Suprapubic skin (tissue), 4 donors: ENCODE measurements around the gene FSTL4. TPM values are rescaled to one million over a fixed set of nuclear protein-coding genes. Genes with fewer than 3 reads are reported as not detected.

Experiments
- DNase-seq, 2 donors: peaks; one replicate each; pipeline ENCODE4 v3.0.0-alpha.2; 2019; ENCODE audit warnings: low spot score in 2 of 2
- H3K27ac ChIP-seq: fragments of 200-600 bp; sonication (generic); one replicate; pipeline ENCODE4 v1.5.1; 2019
- H3K27me3 ChIP-seq: fragments of 200-600 bp; sonication (generic); one replicate; pipeline ENCODE4 v1.5.1; 2019
- H3K36me3 ChIP-seq: fragments of 200-600 bp; sonication (generic); one replicate; pipeline ENCODE4 v1.5.1; 2019
- H3K4me1 ChIP-seq: fragments of 200-600 bp; sonication (generic); one replicate; pipeline ENCODE4 v1.5.1; 2019
- H3K4me3 ChIP-seq: fragments of 200-600 bp; sonication (generic); one replicate; pipeline ENCODE4 v1.5.1; 2019; ENCODE audit warnings: mild to moderate bottlenecking
- H3K9me3 ChIP-seq: fragments of 200-600 bp; sonication (generic); one replicate; pipeline ENCODE4 v1.5.1; 2019
- EP300 ChIP-seq: sonication (generic); formaldehyde crosslinking; IDR thresholded peaks from one replicate; pipeline ENCODE4 v1.6.1; 2017; ENCODE audit warnings: antibody characterized with exemption
- POLR2A ChIP-seq, 2 donors: fragments of 450-650 bp; IDR thresholded peaks; one replicate each; pipeline ENCODE4 v1.6.1; 2017; ENCODE audit warnings: antibody characterized with exemption in 2 of 2, mild to moderate bottlenecking in 2 of 2, moderate library complexity in 2 of 2
- POLR2AphosphoS5 ChIP-seq, 3 donors: sonication (generic); formaldehyde crosslinking; IDR thresholded peaks; one replicate each; pipeline ENCODE4 v1.6.1; 2017; ENCODE audit warnings: antibody characterized with exemption in 3 of 3
- WGBS: methylation state at CpG from one replicate; pipeline ENCODE4 v1.1.5; 2018; 5-methylcytosine and 5-hydroxymethylcytosine counted together
- total RNA-seq, 4 donors: library from RNA; depleted of rRNA; stranded (reverse); fragments of >200 nt; gene quantifications; one replicate each; pipeline ENCODE4 v1.1.0, GENCODE V29; 2016
- TF ChIP-seq, protein P1 (sequence below), 2 donors: fragments of 200-600 bp in 1 of 2; fragments of 450-650 bp in 1 of 2; sonication (generic) in 1 of 2; IDR thresholded peaks; one replicate each; pipeline ENCODE4 v1.5.1; 2016 to 2019; ENCODE audit warnings: antibody characterized with exemption in 2 of 2, mild to moderate bottlenecking in 1 of 2, moderate library complexity in 1 of 2

Gene FSTL4
- total RNA-seq, 4 donors from 2014 or later = 2.3 to 6.4 (median 5.8) TPM

DNA sequence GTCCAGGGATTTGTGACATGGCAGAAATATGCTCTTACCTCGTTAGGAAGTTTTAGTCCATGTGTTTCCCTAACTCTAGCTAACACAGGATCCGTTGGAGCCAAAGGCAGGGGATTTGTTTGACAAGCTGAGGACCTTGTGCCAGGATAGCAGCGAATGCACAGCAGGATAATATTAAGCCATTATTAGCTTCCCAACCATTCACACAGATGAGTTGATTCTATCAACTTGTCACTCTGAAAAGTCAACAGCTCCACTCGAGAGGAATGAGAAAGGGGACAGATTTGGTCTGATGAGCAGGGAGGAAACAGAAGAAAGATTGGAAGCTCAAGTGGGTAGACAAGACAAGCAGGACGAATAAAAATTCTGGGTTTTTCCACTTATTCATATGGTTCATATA lies 106.2 kb downstream of the FSTL4 start:
- DNase-seq = no peak
- Histone ChIP-seq H3K4me3 (no peak overlapping the region), H3K36me3 (no peaks in the 10 kb centered on the region), H3K9me3 (no peaks in the 10 kb centered on the region), H3K27ac (no peak overlapping the region), H3K4me1 (no peaks in the 10 kb centered on the region), H3K27me3 (peaks cover 3% of the 10 kb centered on the region)
- TF ChIP-seq, protein P1, sequence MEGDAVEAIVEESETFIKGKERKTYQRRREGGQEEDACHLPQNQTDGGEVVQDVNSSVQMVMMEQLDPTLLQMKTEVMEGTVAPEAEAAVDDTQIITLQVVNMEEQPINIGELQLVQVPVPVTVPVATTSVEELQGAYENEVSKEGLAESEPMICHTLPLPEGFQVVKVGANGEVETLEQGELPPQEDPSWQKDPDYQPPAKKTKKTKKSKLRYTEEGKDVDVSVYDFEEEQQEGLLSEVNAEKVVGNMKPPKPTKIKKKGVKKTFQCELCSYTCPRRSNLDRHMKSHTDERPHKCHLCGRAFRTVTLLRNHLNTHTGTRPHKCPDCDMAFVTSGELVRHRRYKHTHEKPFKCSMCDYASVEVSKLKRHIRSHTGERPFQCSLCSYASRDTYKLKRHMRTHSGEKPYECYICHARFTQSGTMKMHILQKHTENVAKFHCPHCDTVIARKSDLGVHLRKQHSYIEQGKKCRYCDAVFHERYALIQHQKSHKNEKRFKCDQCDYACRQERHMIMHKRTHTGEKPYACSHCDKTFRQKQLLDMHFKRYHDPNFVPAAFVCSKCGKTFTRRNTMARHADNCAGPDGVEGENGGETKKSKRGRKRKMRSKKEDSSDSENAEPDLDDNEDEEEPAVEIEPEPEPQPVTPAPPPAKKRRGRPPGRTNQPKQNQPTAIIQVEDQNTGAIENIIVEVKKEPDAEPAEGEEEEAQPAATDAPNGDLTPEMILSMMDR (IDR thresholded peaks at IDR 0.05) = no peak
- TF ChIP-seq EP300 = no peak
- TF ChIP-seq POLR2A (IDR thresholded peaks at IDR 0.05) = no peak
- no peak for TF ChIP-seq POLR2AphosphoS5 (IDR thresholded peaks at IDR 0.05)
- WGBS = 73% methylated on average over 5 of the region's 5 CpGs

- DNase-seq = no peak
- 86% methylated on average over 1 of the region's 1 CpG for WGBS
- no peaks in the 10 kb centered on the region for H3K9me3 ChIP-seq
- TF ChIP-seq, protein P1 (IDR thresholded peaks at IDR 0.05) = no peak
- TF ChIP-seq EP300 (no peak), POLR2A (IDR thresholded peaks at IDR 0.05) (no peak)
- no peak overlapping the region for H3K4me3 ChIP-seq
- no peaks in the 10 kb centered on the region for H3K4me1 ChIP-seq
- H3K36me3 ChIP-seq = no peaks in the 10 kb centered on the region
- no peak overlapping the region for H3K27ac ChIP-seq
- peaks cover 3% of the 10 kb centered on the region for H3K27me3 ChIP-seq
These were observed 108.8 kb downstream of the FSTL4 start for GRCh38 chr5:133503511-133503910.

GRCh38 chr5:133499895-133500294 lies 112.4 kb downstream of the FSTL4 start:
- Histone ChIP-seq H3K9me3 (no peaks in the 10 kb centered on the region), H3K4me3 (no peak overlapping the region), H3K4me1 (no peaks in the 10 kb centered on the region), H3K27ac (no peak overlapping the region), H3K36me3 (no peaks in the 10 kb centered on the region), H3K27me3 (peaks cover 3% of the 10 kb centered on the region)
- 88% methylated on average over 5 of the region's 5 CpGs for WGBS
- no peak for DNase-seq
- TF ChIP-seq, protein P1 (IDR thresholded peaks at IDR 0.05) = no peak
- no peak for TF ChIP-seq POLR2A (IDR thresholded peaks at IDR 0.05)
- no peak for TF ChIP-seq POLR2AphosphoS5 (IDR thresholded peaks at IDR 0.05)
- no peak for TF ChIP-seq EP300

- TF ChIP-seq POLR2AphosphoS5 (IDR thresholded peaks at IDR 0.05) = no peak
- no peak for TF ChIP-seq POLR2A (IDR thresholded peaks at IDR 0.05)
- no peak for TF ChIP-seq EP300
- TF ChIP-seq, protein P1 (IDR thresholded peaks at IDR 0.05) = no peak
- no peak overlapping the region for H3K27ac ChIP-seq
- no peaks in the 10 kb centered on the region for H3K9me3 ChIP-seq
- H3K27me3 ChIP-seq = peaks cover 3% of the 10 kb centered on the region
- no peaks in the 10 kb centered on the region for H3K36me3 ChIP-seq
- DNase-seq = no peak
- H3K4me1 ChIP-seq = no peaks in the 10 kb centered on the region
- no peak overlapping the region for H3K4me3 ChIP-seq
- WGBS = 85% methylated on average over 6 of the region's 6 CpGs
These were observed 114.6 kb downstream of the FSTL4 start for GRCh38 chr5:133497608-133498348.

- WGBS = 97% methylated on average over 5 of the region's 7 CpGs
- no peaks in the 10 kb centered on the region for H3K4me1 ChIP-seq
- TF ChIP-seq POLR2AphosphoS5 (IDR thresholded peaks at IDR 0.05) (no peak), EP300 (no peak), POLR2A (IDR thresholded peaks at IDR 0.05) (no peak)
- TF ChIP-seq, protein P1 (IDR thresholded peaks at IDR 0.05) = no peak
- H3K4me3 ChIP-seq = no peak overlapping the region
- no peak overlapping the region for H3K27ac ChIP-seq
- DNase-seq = no peak
- no peaks in the 10 kb centered on the region for H3K27me3 ChIP-seq
- no peaks in the 10 kb centered on the region for H3K9me3 ChIP-seq
- H3K36me3 ChIP-seq = no peaks in the 10 kb centered on the region
These were observed 115.7 kb downstream of the FSTL4 start for GRCh38 chr5:133496631-133497030.
